ENCODE data around the gene FGFBP1.
A peak's percentile ranks its signal among the peaks of the same experiment; 100 is the strongest.

FGFBP1 gene

GRCh38 chr4:15912961-15913630, 25.4 kb downstream of the FGFBP1 start:
- DNase-seq (ENCODE audit: low spot score), result no peak

- DNase-seq (ENCODE audit: low spot score), result no peak
These were observed 26.3 kb downstream of the FGFBP1 start for GRCh38 chr4:15912236-15912635.

- DNase-seq (ENCODE audit: low spot score), result no peak
These were observed 28.2 kb downstream of the FGFBP1 start for GRCh38 chr4:15910155-15910940.

- no peak for DNase-seq (ENCODE audit: low spot score)
These were observed 31.1 kb downstream of the FGFBP1 start for GRCh38 chr4:15907430-15907829.

- DNase-seq (ENCODE audit: low spot score), result peak; percentile 69
These were observed 32.5 kb downstream of the FGFBP1 start for GRCh38 chr4:15906020-15906443.

GRCh38 chr4:15902746-15903145, 35.8 kb downstream of the FGFBP1 start:
- DNase-seq (ENCODE audit: low spot score), result no peak

GRCh38 chr4:15901998-15902397, 36.5 kb downstream of the FGFBP1 start:
- DNase-seq (ENCODE audit: low spot score), result no peak

GRCh38 chr4:15901007-15901406, 37.5 kb downstream of the FGFBP1 start:
- DNase-seq (ENCODE audit: low spot score), result no peak

GRCh38 chr4:15899511-15899910, 39.0 kb downstream of the FGFBP1 start:
- no peak for DNase-seq (ENCODE audit: low spot score)

GRCh38 chr4:15898902-15899301, 39.6 kb downstream of the FGFBP1 start:
- no peak for DNase-seq (ENCODE audit: low spot score)

- no peak for DNase-seq (ENCODE audit: low spot score)
These were observed 41.0 kb downstream of the FGFBP1 start for GRCh38 chr4:15897577-15897976.

- no peak for DNase-seq (ENCODE audit: low spot score)
These were observed 43.3 kb downstream of the FGFBP1 start for GRCh38 chr4:15894921-15895916.

- DNase-seq (ENCODE audit: low spot score), result no peak
These were observed 44.1 kb downstream of the FGFBP1 start for GRCh38 chr4:15894393-15894792.

GRCh38 chr4:15893962-15894361, 44.6 kb downstream of the FGFBP1 start:
- DNase-seq (ENCODE audit: low spot score), result no peak

GRCh38 chr4:15891312-15891711, 47.2 kb downstream of the FGFBP1 start:
- no peak for DNase-seq (ENCODE audit: low spot score)

- DNase-seq (ENCODE audit: low spot score), result no peak
These were observed 48.2 kb downstream of the FGFBP1 start for GRCh38 chr4:15890246-15890829.

GRCh38 chr4:15888515-15888914, 50.0 kb downstream of the FGFBP1 start:
- no peak for DNase-seq (ENCODE audit: low spot score)
